ENCODE results near the gene CD37.

The CD37 gene

DNA sequence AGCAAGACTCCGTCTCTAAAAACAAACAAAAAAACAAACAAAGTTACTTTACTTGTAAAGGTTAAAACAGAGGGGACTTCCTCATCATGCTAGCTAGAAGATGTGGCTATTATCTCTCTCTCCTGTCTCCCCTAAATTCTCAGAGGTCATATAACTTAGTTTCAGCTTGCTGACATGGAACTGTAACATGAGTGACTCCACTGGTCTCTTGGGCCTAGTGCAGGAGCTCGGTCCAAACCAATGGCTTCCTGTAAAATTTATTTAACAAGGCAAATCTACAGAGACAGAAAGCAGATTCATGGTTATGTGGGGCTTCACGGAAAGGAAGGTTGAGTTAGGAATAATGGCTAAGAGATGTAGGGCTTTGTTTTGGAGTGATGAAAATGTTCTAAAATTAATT is 43.3 kb downstream of the CD37 start:
- no peak for DNase-seq (ENCODE audit: low read depth in 3 of 3)

GRCh38 chr19:49380391-49380790 is 45.2 kb downstream of the CD37 start:
- DNase-seq (ENCODE audit: low read depth in 3 of 3): no peak

DNA sequence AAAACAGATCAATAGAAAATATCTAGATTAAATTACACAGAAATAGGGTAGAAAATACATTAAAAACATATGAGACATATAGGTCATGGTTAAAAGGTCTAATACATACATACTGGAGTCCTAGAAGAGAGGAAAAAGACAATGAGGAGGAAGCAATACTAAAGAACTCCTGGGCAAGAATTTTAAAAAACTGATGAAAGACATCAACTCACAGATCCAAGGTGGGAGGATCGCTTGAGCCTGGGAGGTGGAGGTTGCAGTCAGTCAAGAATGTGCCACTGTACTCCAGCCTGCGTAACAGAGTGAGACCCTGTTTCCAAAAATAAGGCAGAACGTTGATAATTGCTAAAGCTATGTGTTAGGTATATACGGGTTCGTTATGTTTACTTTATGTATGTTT is 47.4 kb downstream of the CD37 start:
- no peak for DNase-seq (ENCODE audit: low read depth in 3 of 3)

GRCh38 chr19:49383599-49383998 is 48.4 kb downstream of the CD37 start:
- DNase-seq (ENCODE audit: low read depth in 3 of 3): no peak

DNA sequence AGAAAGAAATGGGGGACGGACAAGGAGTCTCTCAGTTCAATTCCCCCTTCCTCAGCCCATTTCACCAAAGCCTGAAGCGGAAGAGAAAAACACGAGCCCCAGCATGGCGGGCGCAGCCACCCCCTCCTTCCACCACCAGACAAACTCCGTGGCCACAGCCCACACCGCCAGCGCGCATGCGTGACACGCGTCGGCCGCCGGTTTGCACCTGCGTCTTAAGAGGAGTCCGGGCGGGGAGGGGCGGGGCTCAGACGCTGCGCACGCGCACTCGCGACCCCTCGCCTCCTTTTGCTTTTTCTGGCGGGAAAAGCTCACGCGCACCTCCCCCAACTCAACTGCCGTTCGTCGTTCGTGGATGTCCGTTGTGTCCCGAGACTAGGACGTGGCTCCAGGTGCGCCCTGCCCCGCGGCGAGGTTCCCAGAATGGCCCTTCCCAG is 52.7 kb downstream of the CD37 start, which contains the start of gene KASH5:
TSS of gene KASH5 (plus strand) at position 314 of the 437 bp plus-strand sequence. CDS start 2,635 bp downstream, outside the sequence.
- DNase-seq (ENCODE audit: low read depth in 3 of 3): peak; percentile 74 to 91 (median 78)

DNA sequence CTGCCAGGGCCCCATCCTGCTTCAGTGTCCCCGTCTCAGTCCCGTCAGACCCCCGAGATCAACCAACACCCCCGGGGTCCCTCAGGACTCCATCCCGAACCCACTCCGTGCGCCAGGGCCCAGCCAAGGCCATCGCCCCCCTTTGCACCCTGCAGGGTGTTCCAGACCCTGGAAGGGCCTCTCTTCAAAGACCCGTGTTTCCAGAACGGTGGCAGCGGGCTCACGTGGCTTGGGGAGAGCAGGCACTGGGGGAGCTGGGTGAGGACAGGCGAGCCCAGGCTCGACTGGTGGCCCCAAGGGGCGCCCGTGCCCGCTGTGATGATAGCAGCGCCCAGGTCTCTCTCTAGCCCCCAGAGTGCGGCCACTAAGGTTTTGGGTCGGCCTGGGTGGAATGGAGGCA is 54.2 kb downstream of the CD37 start:
- DNase-seq (ENCODE audit: low read depth in 3 of 3): no peak
